ENCODE data around the gene MT3.

DNA sequence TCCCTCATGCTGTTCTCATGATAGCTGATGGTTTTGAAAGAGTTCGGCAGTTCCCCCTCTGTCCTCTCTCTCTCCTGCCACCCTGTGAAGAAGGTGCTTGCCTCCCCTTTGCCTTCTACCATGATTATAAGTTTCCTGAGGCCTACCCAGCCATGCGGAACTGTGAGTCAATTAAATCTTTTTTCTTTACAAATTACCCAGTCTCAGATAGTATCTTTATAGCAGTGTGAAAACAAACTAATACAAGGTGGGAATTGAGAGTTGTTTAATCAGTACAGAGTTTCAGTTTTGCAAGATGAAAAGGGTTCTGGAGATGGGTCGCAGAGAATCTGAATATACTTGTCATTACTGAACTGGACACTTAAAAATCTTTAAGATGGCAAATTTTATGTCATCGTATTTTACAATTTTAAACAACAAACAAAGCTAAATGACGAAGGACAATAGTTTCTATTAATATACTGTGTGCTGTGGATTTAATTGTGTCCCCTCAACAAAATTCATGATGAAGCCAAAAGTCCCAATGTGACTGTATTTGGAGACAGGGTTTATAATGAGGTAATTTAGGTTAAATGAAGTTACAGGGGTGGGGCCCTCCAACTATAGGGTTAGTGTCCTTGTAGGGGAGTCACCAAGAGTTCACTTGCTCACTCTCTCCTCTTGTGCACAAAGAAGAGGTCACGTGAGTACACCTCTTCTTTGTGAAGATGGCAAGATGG, 4.4 kb downstream of the MT3 start:
- TF ChIP-seq CTCF (IDR thresholded peaks at IDR 0.05 in 2 of 3, conservative IDR thresholded peaks at IDR 0.05 in 1 of 3; ENCODE audit: insufficient read depth in 2 of 3, low read depth in 1 of 3, low read length in 3 of 3) (no peak), EZH2 (IDR thresholded peaks at IDR 0.05; ENCODE audit: borderline replicate concordance, low read depth, low read length) (no peak), GTF2F1 (IDR thresholded peaks at IDR 0.05; ENCODE audit: low read depth, low read length) (no peak), SMARCC2 (IDR thresholded peaks at IDR 0.05; ENCODE audit: low read depth) (no peak), RFX5 (IDR thresholded peaks at IDR 0.05; ENCODE audit: low read depth, low read length) (no peak), CTCFL (IDR thresholded peaks at IDR 0.05; ENCODE audit: borderline replicate concordance, insufficient read depth, low read depth, low read length, poor library complexity, severe bottlenecking) (no peak), POLR2AphosphoS5 (IDR thresholded peaks at IDR 0.05; ENCODE audit: control insufficient read depth, insufficient read depth, low read depth, low read length) (no peak), POLR2A (conservative IDR thresholded peaks at IDR 0.05) (no peak)
- TF ChIP-seq, protein P1, sequence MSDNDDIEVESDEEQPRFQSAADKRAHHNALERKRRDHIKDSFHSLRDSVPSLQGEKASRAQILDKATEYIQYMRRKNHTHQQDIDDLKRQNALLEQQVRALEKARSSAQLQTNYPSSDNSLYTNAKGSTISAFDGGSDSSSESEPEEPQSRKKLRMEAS (CRISPR knock-in tag; IDR thresholded peaks at IDR 0.05) = no peak
